ENCODE data around the gene RASSF4.
A peak's percentile ranks its signal among the peaks of the same experiment; 100 is the strongest.

Gene RASSF4

GRCh38 chr10:44968091-44968490, 8.5 kb downstream of the RASSF4 start:
- Histone ChIP-seq H3K36me3 (ENCODE audit: insufficient read depth, low read depth, low read length) (no peaks in the 10 kb centered on the region), H3K4me1 (ENCODE audit: insufficient read depth, low read length) (peaks cover 30% of the 10 kb centered on the region), H3K27me3 (ENCODE audit: insufficient read depth, low read length) (no peaks in the 10 kb centered on the region), H3K9me3 (ENCODE audit: insufficient read depth, low read depth, low read length) (no peaks in the 10 kb centered on the region), H3K9ac (ENCODE audit: low read depth, low read length) (no peak overlapping the region), H3K27ac (ENCODE audit: low read length) (no peak overlapping the region), H3K4me3 (ENCODE audit: low read length) (no peak overlapping the region)

GRCh38 chr10:44968500-44969400, 9.1 kb downstream of the RASSF4 start:
- Histone ChIP-seq H3K27ac (ENCODE audit: low read length) (no peak overlapping the region), H3K4me1 (ENCODE audit: insufficient read depth, low read length) (peaks cover 30% of the 10 kb centered on the region), H3K9me3 (ENCODE audit: insufficient read depth, low read depth, low read length) (no peaks in the 10 kb centered on the region), H3K9ac (ENCODE audit: low read depth, low read length) (no peak overlapping the region), H3K27me3 (ENCODE audit: insufficient read depth, low read length) (no peaks in the 10 kb centered on the region), H3K4me3 (ENCODE audit: low read length) (no peak overlapping the region), H3K36me3 (ENCODE audit: insufficient read depth, low read depth, low read length) (no peaks in the 10 kb centered on the region)

GRCh38 chr10:44969854-44970253, 10.3 kb downstream of the RASSF4 start:
- Histone ChIP-seq H3K36me3 (ENCODE audit: insufficient read depth, low read depth, low read length) (no peaks in the 10 kb centered on the region), H3K27ac (ENCODE audit: low read length) (no peak overlapping the region), H3K4me3 (ENCODE audit: low read length) (no peak overlapping the region), H3K9me3 (ENCODE audit: insufficient read depth, low read depth, low read length) (no peaks in the 10 kb centered on the region), H3K4me1 (ENCODE audit: insufficient read depth, low read length) (peaks cover 26% of the 10 kb centered on the region; the same call in 1 of the 2 replicates), H3K27me3 (ENCODE audit: insufficient read depth, low read length) (no peaks in the 10 kb centered on the region), H3K9ac (ENCODE audit: low read depth, low read length) (no peak overlapping the region)

DNA sequence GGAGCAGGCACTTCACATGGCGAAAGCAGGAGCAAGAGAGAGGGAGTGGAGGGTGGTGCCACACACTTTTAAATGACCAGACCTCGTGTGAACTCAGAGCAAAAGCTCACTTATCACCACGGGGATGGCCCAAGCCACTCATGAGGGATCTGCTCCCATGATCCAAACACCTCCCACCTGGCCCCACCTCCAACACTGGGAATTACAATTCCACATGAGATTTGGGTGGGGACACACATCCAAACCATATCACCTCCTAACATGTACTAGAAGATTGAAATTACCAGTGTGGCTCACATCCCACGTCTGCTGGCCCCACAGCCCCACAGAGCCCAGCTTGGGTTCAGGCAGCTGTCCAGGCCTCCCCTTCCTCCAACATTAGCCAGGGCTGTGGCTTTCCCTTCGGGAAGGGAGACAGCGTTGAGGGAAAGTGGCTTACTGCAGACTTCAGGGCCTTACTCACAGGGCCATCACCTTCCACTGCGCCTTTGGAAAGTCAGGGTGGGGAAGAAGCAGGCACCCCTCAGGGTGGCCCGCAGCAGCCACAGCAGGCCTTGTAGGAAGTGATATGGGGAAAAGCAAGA, 11.3 kb downstream of the RASSF4 start:
- no peaks in the 10 kb centered on the region for H3K36me3 ChIP-seq (ENCODE audit: insufficient read depth, low read depth, low read length)
- H3K4me1 ChIP-seq (ENCODE audit: insufficient read depth, low read length) = peaks cover 20% of the 10 kb centered on the region; the same call in 1 of the 2 replicates
- no peaks in the 10 kb centered on the region for H3K9me3 ChIP-seq (ENCODE audit: insufficient read depth, low read depth, low read length)
- no peak overlapping the region for H3K9ac ChIP-seq (ENCODE audit: low read depth, low read length)
- H3K27me3 ChIP-seq (ENCODE audit: insufficient read depth, low read length) = no peaks in the 10 kb centered on the region
- H3K4me3 ChIP-seq (ENCODE audit: low read length) = no peak overlapping the region
- no peak overlapping the region for H3K27ac ChIP-seq (ENCODE audit: low read length)

DNA sequence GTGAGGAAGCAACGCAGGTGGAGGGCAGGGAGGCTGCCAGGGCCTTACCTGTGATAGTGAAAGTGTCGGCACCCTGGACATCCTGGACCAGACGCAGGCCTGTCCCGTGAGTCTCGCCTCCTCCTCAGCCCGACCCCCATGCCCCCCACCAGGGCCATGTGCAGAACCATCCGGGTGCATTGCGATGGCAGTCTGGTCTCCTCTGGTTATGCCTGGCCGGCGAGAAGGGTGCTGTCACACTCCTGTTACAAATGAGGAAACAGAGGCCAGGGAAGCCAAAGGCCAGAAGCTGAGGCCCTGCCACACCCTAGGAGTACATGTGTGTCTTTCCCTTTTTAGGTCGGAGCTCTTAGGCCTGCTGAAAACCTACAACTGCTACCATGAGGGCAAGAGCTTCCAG, 11.8 kb downstream of the RASSF4 start:
- Histone ChIP-seq H3K36me3 (ENCODE audit: insufficient read depth, low read depth, low read length) (no peaks in the 10 kb centered on the region), H3K27me3 (ENCODE audit: insufficient read depth, low read length) (no peaks in the 10 kb centered on the region; the same call in 1 of the 2 replicates), H3K9me3 (ENCODE audit: insufficient read depth, low read depth, low read length) (no peaks in the 10 kb centered on the region), H3K9ac (ENCODE audit: low read depth, low read length) (no peak overlapping the region), H3K27ac (ENCODE audit: low read length) (no peak overlapping the region), H3K4me3 (ENCODE audit: low read length) (no peak overlapping the region), H3K4me1 (ENCODE audit: insufficient read depth, low read length) (peaks cover 21% of the 10 kb centered on the region; the same call in 1 of the 2 replicates)

GRCh38 chr10:44971935-44972757, 12.5 kb downstream of the RASSF4 start:
- H3K27me3 ChIP-seq (ENCODE audit: insufficient read depth, low read length) = no peaks in the 10 kb centered on the region; the same call in 1 of the 2 replicates
- H3K4me3 ChIP-seq (ENCODE audit: low read length) = no peak overlapping the region
- no peak overlapping the region for H3K27ac ChIP-seq (ENCODE audit: low read length)
- peaks cover 21% of the 10 kb centered on the region; the same call in 1 of the 2 replicates for H3K4me1 ChIP-seq (ENCODE audit: insufficient read depth, low read length)
- no peaks in the 10 kb centered on the region for H3K36me3 ChIP-seq (ENCODE audit: insufficient read depth, low read depth, low read length)
- no peaks in the 10 kb centered on the region for H3K9me3 ChIP-seq (ENCODE audit: insufficient read depth, low read depth, low read length)
- no peak overlapping the region for H3K9ac ChIP-seq (ENCODE audit: low read depth, low read length)

DNA sequence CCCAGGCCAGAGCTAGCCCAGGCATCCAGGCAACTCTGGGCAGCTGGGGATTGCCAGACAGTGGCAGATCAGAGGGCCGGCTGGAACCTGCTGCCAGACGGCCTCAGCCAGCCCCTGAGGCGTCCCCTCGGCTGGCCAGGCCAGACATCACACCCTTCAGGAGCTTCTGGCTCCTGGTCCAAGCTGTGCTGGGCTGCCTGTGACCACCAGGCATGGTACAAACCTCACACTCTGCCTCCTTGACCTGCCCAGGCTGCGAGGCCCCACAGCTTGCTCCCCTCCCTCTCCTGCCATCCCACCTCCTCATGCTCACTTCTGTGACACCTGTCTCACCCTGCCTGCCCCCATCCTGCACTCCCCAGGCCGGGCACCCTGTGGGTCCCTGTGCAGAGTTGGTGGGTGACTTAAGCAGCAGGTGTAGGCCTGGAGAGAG, 13.3 kb downstream of the RASSF4 start:
- Histone ChIP-seq H3K27ac (ENCODE audit: low read length) (no peak overlapping the region), H3K9me3 (ENCODE audit: insufficient read depth, low read depth, low read length) (no peaks in the 10 kb centered on the region), H3K4me1 (ENCODE audit: insufficient read depth, low read length) (peaks cover 21% of the 10 kb centered on the region; the same call in 1 of the 2 replicates), H3K36me3 (ENCODE audit: insufficient read depth, low read depth, low read length) (no peaks in the 10 kb centered on the region), H3K27me3 (ENCODE audit: insufficient read depth, low read length) (no peaks in the 10 kb centered on the region; the same call in 1 of the 2 replicates), H3K4me3 (ENCODE audit: low read length) (peak overlapping the region; percentile 0; the same call in 1 of the 2 replicates), H3K9ac (ENCODE audit: low read depth, low read length) (no peak overlapping the region)

DNA sequence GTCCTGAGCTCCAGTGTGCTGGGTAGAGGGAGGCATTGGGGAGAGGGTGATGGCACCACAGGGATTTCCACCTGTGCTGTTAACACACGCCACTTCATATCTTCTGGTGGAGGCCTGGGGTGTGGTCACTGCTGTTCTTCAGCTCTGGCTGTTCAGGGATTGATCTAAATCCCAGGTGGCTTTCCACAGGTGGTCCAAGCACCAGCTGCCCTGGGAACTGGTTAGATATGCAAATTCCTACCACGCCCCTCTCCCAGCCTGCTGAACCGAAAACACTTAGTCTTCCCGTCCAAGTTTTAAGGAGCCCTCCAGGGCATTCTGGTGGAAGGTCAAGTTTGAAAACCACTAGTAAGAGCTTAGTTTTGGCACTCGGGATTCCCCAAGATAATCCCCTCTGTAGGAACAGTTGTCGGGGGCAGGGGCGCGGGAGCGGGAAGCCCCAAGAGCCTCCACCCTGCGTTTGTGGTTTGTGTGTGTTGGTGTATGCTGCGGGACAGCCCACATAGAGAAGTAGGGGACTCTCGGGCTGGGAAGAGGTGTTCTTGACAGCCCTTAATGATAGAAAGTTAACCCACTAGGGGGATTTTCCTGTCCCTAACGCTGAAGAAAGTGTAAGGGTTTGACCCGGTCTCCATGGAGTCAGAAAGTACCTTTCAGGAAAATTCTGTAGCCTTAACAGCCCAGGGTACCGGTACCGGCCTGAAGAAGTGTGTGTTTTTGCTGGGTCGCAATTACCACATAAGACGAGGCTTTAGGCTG, 13.9 kb downstream of the RASSF4 start:
- H3K9me3 ChIP-seq (ENCODE audit: insufficient read depth, low read depth, low read length) = no peaks in the 10 kb centered on the region
- peaks cover 23% of the 10 kb centered on the region; the same call in 1 of the 2 replicates for H3K4me1 ChIP-seq (ENCODE audit: insufficient read depth, low read length)
- peak overlapping the region; percentile 71; the same call in 1 of the 2 replicates for H3K4me3 ChIP-seq (ENCODE audit: low read length)
- no peaks in the 10 kb centered on the region for H3K36me3 ChIP-seq (ENCODE audit: insufficient read depth, low read depth, low read length)
- no peak overlapping the region for H3K27ac ChIP-seq (ENCODE audit: low read length)
- no peaks in the 10 kb centered on the region; the same call in 1 of the 2 replicates for H3K27me3 ChIP-seq (ENCODE audit: insufficient read depth, low read length)
- no peak overlapping the region for H3K9ac ChIP-seq (ENCODE audit: low read depth, low read length)

DNA sequence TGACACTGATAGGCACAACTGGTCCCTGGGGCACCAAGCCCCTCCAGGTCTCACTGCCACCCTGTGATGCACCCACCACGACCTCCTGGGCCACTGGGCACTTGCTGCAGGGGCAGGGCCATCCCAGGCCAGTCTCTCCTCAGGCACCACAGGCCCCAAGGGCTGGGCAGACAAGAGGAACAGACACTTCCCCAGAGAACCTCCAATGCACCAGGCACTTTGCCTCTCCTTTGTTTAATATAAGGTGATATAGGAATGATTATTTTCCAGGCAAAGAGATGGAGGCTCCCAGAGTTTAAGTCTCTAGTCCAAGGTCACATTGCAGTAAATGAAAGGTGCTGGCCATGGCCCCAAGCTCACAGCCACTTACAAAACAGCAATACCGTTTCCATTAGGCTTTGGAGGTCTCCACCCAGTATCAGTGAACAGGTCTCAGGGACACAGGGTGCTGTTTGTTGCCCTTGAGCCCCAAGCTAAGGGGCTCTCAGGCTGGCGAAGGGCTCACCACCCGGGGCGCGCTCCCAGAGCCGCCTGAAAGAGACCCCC, 14.6 kb downstream of the RASSF4 start:
- H3K4me1 ChIP-seq (ENCODE audit: insufficient read depth, low read length) = peaks cover 28% of the 10 kb centered on the region; the same call in 1 of the 2 replicates

GRCh38 chr10:44974628-44975430, 15.2 kb downstream of the RASSF4 start:
- H3K27ac ChIP-seq (ENCODE audit: low read length) = no peak overlapping the region
- no peaks in the 10 kb centered on the region for H3K36me3 ChIP-seq (ENCODE audit: insufficient read depth, low read depth, low read length)
- H3K4me1 ChIP-seq (ENCODE audit: insufficient read depth, low read length) = peaks cover 32% of the 10 kb centered on the region; the same call in 1 of the 2 replicates
- no peaks in the 10 kb centered on the region; the same call in 1 of the 2 replicates for H3K27me3 ChIP-seq (ENCODE audit: insufficient read depth, low read length)
- no peaks in the 10 kb centered on the region for H3K9me3 ChIP-seq (ENCODE audit: insufficient read depth, low read depth, low read length)
- H3K4me3 ChIP-seq (ENCODE audit: low read length) = peak overlapping the region; percentile 71
- peak overlapping the region; percentile 75; the same call in 1 of the 2 replicates for H3K9ac ChIP-seq (ENCODE audit: low read depth, low read length)

More for the DNA sequence above, 14.6 kb downstream of the RASSF4 start:
- peak overlapping the region; percentile 75; the same call in 1 of the 2 replicates for H3K9ac ChIP-seq (ENCODE audit: low read depth, low read length)
- H3K27me3 ChIP-seq (ENCODE audit: insufficient read depth, low read length) = no peaks in the 10 kb centered on the region; the same call in 1 of the 2 replicates
- H3K36me3 ChIP-seq (ENCODE audit: insufficient read depth, low read depth, low read length) = no peaks in the 10 kb centered on the region
- peak overlapping the region; percentile 71; the same call in 1 of the 2 replicates for H3K4me3 ChIP-seq (ENCODE audit: low read length)
- no peaks in the 10 kb centered on the region for H3K9me3 ChIP-seq (ENCODE audit: insufficient read depth, low read depth, low read length)
- no peak overlapping the region for H3K27ac ChIP-seq (ENCODE audit: low read length)
